Liver (tissue), 9 donors: ENCODE data around the gene SHC4. TPM values are rescaled to one million over a fixed set of nuclear protein-coding genes. Genes with fewer than 3 reads are reported as not detected.

Experiments used
- DNase-seq: peaks from one replicate; pipeline ENCODE4 v3.0.0-alpha.2; 2017; ENCODE audit warnings: low spot score
- H3K27ac ChIP-seq, 2 donors: one replicate each; pipeline ENCODE4 v1.7.0; 2013; ENCODE audit warnings: inconsistent platforms in 2 of 2, low read length in 2 of 2, control low read depth in 1 of 2, low read depth in 1 of 2, mild to moderate bottlenecking in 1 of 2
- H3K27me3 ChIP-seq, 4 donors: one replicate each; pipeline versions ENCODE4 v1.6.1 to v1.7.0; 2013; ENCODE audit warnings: low read length in 3 of 4, inconsistent platforms in 1 of 4, mild to moderate bottlenecking in 1 of 4, moderate library complexity in 1 of 4; ENCODE audit not compliant: control insufficient read depth in 4 of 4, insufficient read depth in 4 of 4
- H3K36me3 ChIP-seq, 4 donors: one replicate each; pipeline versions ENCODE4 v1.6.1 to v1.7.0; 2013; ENCODE audit warnings: low read length in 3 of 4, mild to moderate bottlenecking in 3 of 4, low read depth in 1 of 4, moderate library complexity in 1 of 4; ENCODE audit not compliant: control insufficient read depth in 4 of 4, insufficient read depth in 3 of 4
- H3K4me1 ChIP-seq, 4 donors: one replicate each; pipeline versions ENCODE4 v1.6.1 to v1.7.0; 2013; ENCODE audit warnings: low read length in 3 of 4, mild to moderate bottlenecking in 3 of 4, moderate library complexity in 1 of 4; ENCODE audit not compliant: control insufficient read depth in 4 of 4, insufficient read depth in 4 of 4
- H3K4me3 ChIP-seq, 3 donors: one replicate each; pipeline versions ENCODE4 v1.6.1 to v1.7.0; 2013; ENCODE audit warnings: low read length in 3 of 3, control low read depth in 1 of 3, low read depth in 1 of 3, mild to moderate bottlenecking in 1 of 3
- H3K9ac ChIP-seq, 2 donors: one replicate each; pipeline ENCODE4 v1.7.0; 2013; ENCODE audit warnings: low read length in 2 of 2, mild to moderate bottlenecking in 2 of 2, moderate library complexity in 2 of 2, control low read depth in 1 of 2, low read depth in 1 of 2
- H3K9me3 ChIP-seq, 4 donors: one replicate each; pipeline versions ENCODE4 v1.6.1 to v1.7.0; 2013; ENCODE audit warnings: low read length in 3 of 4; ENCODE audit not compliant: control insufficient read depth in 4 of 4
- EGR1 ChIP-seq, 2 donors: IDR thresholded peaks; 2 replicates each; pipeline ENCODE4 v1.6.1; 2016 to 2018; ENCODE audit warnings: antibody characterized with exemption in 2 of 2, low read depth in 2 of 2
- FOXA1 ChIP-seq: IDR thresholded peaks from 2 replicates; pipeline ENCODE4 v1.6.1; 2016; ENCODE audit warnings: antibody characterized with exemption
- FOXA2 ChIP-seq: IDR thresholded peaks from 2 replicates; pipeline ENCODE4 v1.6.1; 2016; ENCODE audit warnings: antibody characterized with exemption
- HNF4A ChIP-seq, 2 donors: conservative IDR thresholded peaks; 2 replicates each; pipeline ENCODE4 v1.6.1; 2016; ENCODE audit warnings: antibody characterized with exemption in 2 of 2, mild to moderate bottlenecking in 2 of 2
- HNF4G ChIP-seq: IDR thresholded peaks from 2 replicates; pipeline ENCODE4 v1.6.1; 2016; ENCODE audit warnings: antibody characterized with exemption
- JUND ChIP-seq, 2 donors: IDR thresholded peaks; 2 replicates each; pipeline ENCODE4 v1.6.1; 2016; ENCODE audit warnings: antibody characterized with exemption in 2 of 2
- NR2F2 ChIP-seq: IDR thresholded peaks from 2 replicates; pipeline ENCODE4 v1.6.1; 2016; ENCODE audit warnings: antibody characterized with exemption
- RAD21 ChIP-seq, 2 donors: IDR thresholded peaks; 2 replicates each; pipeline ENCODE4 v1.6.1; 2016; ENCODE audit warnings: antibody characterized with exemption in 2 of 2, mild to moderate bottlenecking in 2 of 2
- REST ChIP-seq: IDR thresholded peaks from 2 replicates; pipeline ENCODE4 v1.6.1; 2016; ENCODE audit warnings: antibody characterized with exemption, mild to moderate bottlenecking
- SP1 ChIP-seq: IDR thresholded peaks from 2 replicates; pipeline ENCODE4 v1.6.1; 2018; ENCODE audit warnings: antibody characterized with exemption, mild to moderate bottlenecking
- TAF1 ChIP-seq: conservative IDR thresholded peaks from 2 replicates; pipeline ENCODE4 v1.6.1; 2016; ENCODE audit warnings: antibody characterized with exemption, mild to moderate bottlenecking
- YY1 ChIP-seq: IDR thresholded peaks from 2 replicates; pipeline ENCODE4 v1.6.1; 2016; ENCODE audit warnings: antibody characterized with exemption, mild to moderate bottlenecking
- WGBS: extraction: QIAGEN DNeasy Blood & Tissue Kit; methylation state at CpG from one replicate; pipeline ENCODE4 v1.1.7; 2013; 5-methylcytosine and 5-hydroxymethylcytosine counted together
- polyA plus RNA-seq, 2 donors: library from polyadenylated mRNA; stranded (reverse) in 1 of 2; unstranded in 1 of 2; fragments of 200-250 nt in 1 of 2; fragments of >200 nt in 1 of 2; fragmentation: Nextera tagmentation in 1 of 2; extraction: Ambion mirVana in 1 of 2; gene quantifications; one replicate each; pipeline versions ENCODE4 v1.2.1 to v1.2.3, GENCODE V29; 2013 to 2015
- total RNA-seq, 2 donors: library from RNA; depleted of rRNA; stranded (reverse); fragments of >200 nt; gene quantifications; one replicate each; pipeline ENCODE4 v1.2.3, GENCODE V29; 2014
- TF ChIP-seq, protein P1 (sequence below): IDR thresholded peaks from 2 replicates; pipeline ENCODE4 v1.6.1; 2016; ENCODE audit warnings: antibody characterized with exemption
- TF ChIP-seq, protein P2 (sequence below): IDR thresholded peaks from 2 replicates; pipeline ENCODE4 v1.6.1; 2016; ENCODE audit warnings: antibody characterized with exemption
- donor health status: healthy.
- donor health status: healthy.
- donor health status: healthy.
- donor health status: healthy.
- donor health status: healthy.

The SHC4 gene
- total and polyA plus RNA-seq, 4 donors: under 0.01 to 0.19 (median 0.05) TPM

GRCh38 chr15:48965972-48966371 lies 2.3 kb upstream of the SHC4 start:
- DNase-seq: no peak
- Histone ChIP-seq H3K27me3 (peaks cover 0 to 11% (median 0%) of the 10 kb centered on the region in 4 donors), H3K4me3 (no peak overlapping the region), H3K27ac (no peak overlapping the region), H3K9ac (no peak overlapping the region), H3K9me3 (no peaks in the 10 kb centered on the region), H3K4me1 (peaks cover 3 to 15% (median 11%) of the 10 kb centered on the region in 4 donors), H3K36me3 (no peaks in the 10 kb centered on the region)
- TF ChIP-seq, protein P1, sequence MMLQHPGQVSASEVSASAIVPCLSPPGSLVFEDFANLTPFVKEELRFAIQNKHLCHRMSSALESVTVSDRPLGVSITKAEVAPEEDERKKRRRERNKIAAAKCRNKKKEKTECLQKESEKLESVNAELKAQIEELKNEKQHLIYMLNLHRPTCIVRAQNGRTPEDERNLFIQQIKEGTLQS: no peak
- TF ChIP-seq HNF4G: no peak
- TF ChIP-seq FOXA1: no peak
- no peak for TF ChIP-seq REST
- no peak for TF ChIP-seq RAD21 (IDR thresholded peaks at IDR 0.05)
- TF ChIP-seq EGR1 (IDR thresholded peaks at IDR 0.05; ENCODE audit: low read depth in 2 of 2): no peak
- TF ChIP-seq, protein P2, sequence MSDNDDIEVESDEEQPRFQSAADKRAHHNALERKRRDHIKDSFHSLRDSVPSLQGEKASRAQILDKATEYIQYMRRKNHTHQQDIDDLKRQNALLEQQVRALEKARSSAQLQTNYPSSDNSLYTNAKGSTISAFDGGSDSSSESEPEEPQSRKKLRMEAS: no peak
- no peak for TF ChIP-seq NR2F2
- no peak for TF ChIP-seq JUND (IDR thresholded peaks at IDR 0.05)
- TF ChIP-seq FOXA2: no peak
- TF ChIP-seq SP1: no peak

DNA sequence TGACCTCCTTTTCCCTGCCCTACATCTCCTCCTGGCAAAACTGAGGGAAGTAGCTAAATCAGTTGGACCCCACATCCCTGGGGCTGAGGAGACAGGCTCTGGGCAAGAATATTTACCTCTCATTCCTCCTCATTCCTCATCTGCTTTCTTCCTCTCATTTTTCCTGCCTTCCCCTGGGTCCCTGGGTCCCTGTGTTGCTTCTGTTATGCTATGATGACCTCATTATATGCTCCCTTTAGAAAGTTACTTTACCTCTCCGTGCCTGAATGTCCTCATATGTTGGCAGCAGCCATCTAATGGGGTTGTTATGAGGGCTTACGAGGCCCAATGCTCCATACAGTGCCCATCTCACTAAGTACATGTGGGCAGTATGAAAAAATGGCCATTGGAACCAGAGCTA lies 1.2 kb upstream of the SHC4 start:
- Histone ChIP-seq H3K9ac (no peak overlapping the region), H3K27ac (no peak overlapping the region), H3K36me3 (no peaks in the 10 kb centered on the region), H3K9me3 (no peaks in the 10 kb centered on the region), H3K27me3 (peaks cover 0 to 11% (median 0%) of the 10 kb centered on the region in 4 donors), H3K4me1 (peaks cover 3 to 15% (median 11%) of the 10 kb centered on the region in 4 donors), H3K4me3 (no peak overlapping the region)
- no peak for TF ChIP-seq EGR1 (IDR thresholded peaks at IDR 0.05; ENCODE audit: low read depth in 2 of 2)
- no peak for TF ChIP-seq TAF1
- TF ChIP-seq, protein P1: no peak
- no peak for TF ChIP-seq YY1
- no peak for TF ChIP-seq FOXA2
- TF ChIP-seq FOXA1: no peak
- no peak for TF ChIP-seq HNF4A (conservative IDR thresholded peaks at IDR 0.05)
- no peak for DNase-seq
- 91% methylated on average over 2 of the region's 2 CpGs for WGBS
